ENCODE results near the gene NUP62. TPM values are rescaled to one million over a fixed set of nuclear protein-coding genes. Genes with fewer than 3 reads are reported as not detected.

NUP62 gene
- total and polyA plus RNA-seq, 2 experiments from 2014 or later: 43.3 to 71.3 TPM

DNA sequence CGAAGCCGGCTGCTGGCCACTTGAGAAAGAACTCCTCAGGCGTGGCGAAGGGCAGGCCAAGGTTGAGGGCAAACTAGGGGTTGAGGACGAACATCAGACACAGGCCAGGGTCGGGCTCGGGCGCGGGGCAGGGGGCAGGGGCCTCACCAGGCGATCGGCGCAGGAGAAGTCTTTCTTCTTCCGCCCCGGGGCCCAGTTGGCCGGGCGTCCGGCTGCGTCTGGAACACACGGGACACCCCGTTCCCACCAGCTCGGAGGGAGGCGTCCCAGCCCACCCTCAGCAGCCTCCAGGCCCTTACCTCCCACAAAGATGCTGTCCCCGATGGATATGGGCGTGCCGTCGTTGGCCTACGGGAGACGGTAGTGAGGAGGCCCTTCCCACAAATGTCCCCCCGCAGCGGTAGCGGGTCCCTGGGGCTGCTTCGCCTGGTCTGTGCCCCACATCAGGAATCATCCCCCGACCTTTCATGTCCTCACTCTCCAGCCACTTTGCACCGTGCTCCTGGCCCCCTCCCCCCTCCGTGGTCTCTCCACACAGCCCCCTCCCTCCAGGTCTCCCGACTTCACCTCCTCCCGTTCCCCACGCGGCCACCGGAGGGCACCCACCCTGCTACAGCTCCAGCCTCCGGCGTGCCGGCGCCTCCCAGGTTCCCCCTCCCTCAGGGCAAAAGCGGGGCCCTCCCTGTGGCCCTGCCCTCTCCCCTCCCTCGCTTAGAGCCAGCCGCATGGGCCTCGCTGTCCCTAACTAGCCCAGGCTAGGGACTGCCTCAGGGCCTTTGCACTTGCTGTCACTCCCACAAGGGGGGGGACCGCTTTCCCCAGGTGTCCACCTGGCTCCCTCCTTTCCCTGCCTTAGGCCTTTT lies 66.7 kb downstream of the NUP62 start:
- no peaks in the 10 kb centered on the region for H3K27me3 ChIP-seq
- peaks cover 30% of the 10 kb centered on the region for H3K36me3 ChIP-seq
- peak overlapping the region; percentile 82 for H3K27ac ChIP-seq
- no peaks in the 10 kb centered on the region for H3K9me3 ChIP-seq (ENCODE audit: low read depth)
- peaks cover 23% of the 10 kb centered on the region for H3K4me1 ChIP-seq (ENCODE audit: low read depth)
- H3K4me3 ChIP-seq: no peak overlapping the region
- TF ChIP-seq, protein P1, sequence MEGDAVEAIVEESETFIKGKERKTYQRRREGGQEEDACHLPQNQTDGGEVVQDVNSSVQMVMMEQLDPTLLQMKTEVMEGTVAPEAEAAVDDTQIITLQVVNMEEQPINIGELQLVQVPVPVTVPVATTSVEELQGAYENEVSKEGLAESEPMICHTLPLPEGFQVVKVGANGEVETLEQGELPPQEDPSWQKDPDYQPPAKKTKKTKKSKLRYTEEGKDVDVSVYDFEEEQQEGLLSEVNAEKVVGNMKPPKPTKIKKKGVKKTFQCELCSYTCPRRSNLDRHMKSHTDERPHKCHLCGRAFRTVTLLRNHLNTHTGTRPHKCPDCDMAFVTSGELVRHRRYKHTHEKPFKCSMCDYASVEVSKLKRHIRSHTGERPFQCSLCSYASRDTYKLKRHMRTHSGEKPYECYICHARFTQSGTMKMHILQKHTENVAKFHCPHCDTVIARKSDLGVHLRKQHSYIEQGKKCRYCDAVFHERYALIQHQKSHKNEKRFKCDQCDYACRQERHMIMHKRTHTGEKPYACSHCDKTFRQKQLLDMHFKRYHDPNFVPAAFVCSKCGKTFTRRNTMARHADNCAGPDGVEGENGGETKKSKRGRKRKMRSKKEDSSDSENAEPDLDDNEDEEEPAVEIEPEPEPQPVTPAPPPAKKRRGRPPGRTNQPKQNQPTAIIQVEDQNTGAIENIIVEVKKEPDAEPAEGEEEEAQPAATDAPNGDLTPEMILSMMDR (IDR thresholded peaks at IDR 0.05; ENCODE audit: low read depth, low read length): peak; percentile 35
- DNase-seq (ENCODE audit: low read depth in 1 of 2, low spot score in 1 of 2): peak in 1 of 2 donors; percentile 60

DNA sequence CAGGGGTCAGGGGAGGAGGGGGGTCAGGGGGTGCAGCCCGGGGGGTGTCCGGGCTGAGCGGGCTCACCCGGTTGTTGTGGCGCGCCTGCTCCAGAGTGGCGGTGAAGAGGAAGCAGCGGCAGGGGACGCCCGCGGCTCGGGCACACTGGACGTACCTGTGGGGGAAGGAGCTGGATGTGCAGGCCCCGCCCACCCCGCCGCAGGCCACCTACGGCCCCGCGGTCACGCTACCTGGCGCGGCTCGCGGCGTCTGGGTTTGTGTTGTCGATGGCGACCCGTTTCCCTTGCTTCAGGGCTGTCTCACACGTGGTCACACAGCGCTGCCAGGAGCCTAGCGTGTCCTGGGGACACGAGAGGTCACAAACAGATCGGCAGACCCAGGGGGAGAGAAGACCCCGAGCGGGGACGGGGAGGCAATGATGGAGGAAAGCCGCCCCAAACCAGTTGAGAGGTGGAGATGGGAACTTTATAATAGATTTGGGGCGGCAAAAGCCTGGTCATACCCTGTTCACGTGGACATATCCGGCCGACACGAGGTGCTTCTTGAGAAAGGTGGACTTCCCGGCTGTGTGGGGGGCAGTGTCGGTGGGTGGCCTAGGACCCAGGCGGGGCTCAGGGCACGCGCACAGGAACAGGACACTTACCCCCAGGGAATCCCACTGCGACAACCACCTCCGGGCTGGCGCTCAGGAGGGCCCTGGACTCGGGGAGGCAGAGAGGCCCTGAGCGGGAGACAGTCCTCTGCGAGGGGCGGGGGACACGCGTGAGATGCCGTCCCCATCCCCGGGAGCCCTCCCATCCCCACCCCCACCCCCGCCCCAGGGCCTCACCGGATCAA lies 67.5 kb downstream of the NUP62 start:
- no peak overlapping the region for H3K4me3 ChIP-seq
- DNase-seq (ENCODE audit: low read depth in 1 of 2, low spot score in 1 of 2): no peak
- H3K27ac ChIP-seq: peak overlapping the region; percentile 82
- no peaks in the 10 kb centered on the region for H3K9me3 ChIP-seq (ENCODE audit: low read depth)
- TF ChIP-seq, protein P1 (IDR thresholded peaks at IDR 0.05; ENCODE audit: low read depth, low read length): no peak
- H3K27me3 ChIP-seq: no peaks in the 10 kb centered on the region
- H3K36me3 ChIP-seq: peaks cover 39% of the 10 kb centered on the region
- H3K4me1 ChIP-seq (ENCODE audit: low read depth): peaks cover 23% of the 10 kb centered on the region

DNA sequence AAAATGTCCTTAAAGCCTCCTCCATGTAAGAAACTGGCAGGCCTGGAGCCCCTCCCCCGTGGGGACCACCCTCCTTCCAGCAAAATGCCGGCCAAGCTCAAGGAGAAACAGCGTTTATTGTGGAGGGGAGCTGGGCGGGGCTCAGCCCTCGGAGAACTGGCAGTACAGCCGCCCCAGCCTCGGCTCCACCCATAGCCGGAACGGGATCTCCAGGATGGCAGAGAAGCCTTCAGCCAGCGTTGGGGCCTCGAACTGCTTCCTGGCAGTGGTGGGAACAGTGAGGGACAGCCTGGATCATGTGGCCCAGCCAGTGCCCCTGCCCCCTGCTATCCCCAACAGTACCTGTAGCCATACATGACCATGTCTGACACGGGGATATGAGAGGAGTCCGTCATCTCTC lies 68.2 kb downstream of the NUP62 start:
- no peak overlapping the region for H3K4me3 ChIP-seq
- no peaks in the 10 kb centered on the region for H3K27me3 ChIP-seq
- H3K36me3 ChIP-seq: peaks cover 45% of the 10 kb centered on the region
- H3K4me1 ChIP-seq (ENCODE audit: low read depth): peaks cover 17% of the 10 kb centered on the region
- TF ChIP-seq, protein P1 (IDR thresholded peaks at IDR 0.05; ENCODE audit: low read depth, low read length): no peak
- peak in 1 of 2 donors; percentile 27 for DNase-seq (ENCODE audit: low read depth in 1 of 2, low spot score in 1 of 2)
- no peaks in the 10 kb centered on the region for H3K9me3 ChIP-seq (ENCODE audit: low read depth)
- H3K27ac ChIP-seq: peak overlapping the region; percentile 82

DNA sequence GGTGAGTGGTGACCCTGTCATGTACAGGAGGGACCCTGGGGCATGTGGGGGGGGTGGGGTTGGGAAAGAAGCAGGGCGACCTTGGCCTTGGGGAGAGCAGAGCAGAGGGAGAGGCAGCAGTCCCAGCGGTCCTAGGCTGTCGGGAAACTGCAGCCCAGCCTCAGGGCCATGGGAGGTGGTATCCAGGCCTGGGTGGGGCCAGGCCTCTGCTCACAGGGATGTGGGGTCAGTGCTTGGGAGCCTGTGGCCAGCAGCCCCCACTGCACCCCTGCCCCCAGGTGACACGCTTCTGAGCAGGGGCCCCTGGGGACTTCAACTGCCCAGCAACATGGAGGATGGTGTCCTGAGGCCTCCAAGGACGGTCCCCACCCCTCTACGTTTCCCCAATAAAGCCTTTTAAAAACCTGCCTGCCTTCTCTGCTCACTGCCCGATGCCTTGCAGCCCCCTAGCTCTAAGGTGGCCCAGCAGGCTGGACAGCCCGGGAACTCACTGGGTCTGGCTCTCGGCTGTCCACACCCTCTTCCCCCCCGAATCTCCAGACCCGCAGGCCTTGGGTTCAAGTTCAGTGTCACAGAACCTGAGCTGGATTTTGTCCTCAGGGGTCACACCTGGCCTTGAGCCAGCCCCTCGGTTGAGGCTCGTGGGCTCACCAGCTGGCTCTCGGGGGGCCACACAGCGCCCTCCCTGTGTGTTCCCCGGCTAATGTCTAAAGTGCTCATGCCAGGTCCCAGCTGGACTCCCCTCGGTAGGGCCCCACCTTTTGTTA lies 68.8 kb downstream of the NUP62 start:
- H3K27ac ChIP-seq: peak overlapping the region; percentile 82
- H3K36me3 ChIP-seq: peaks cover 46% of the 10 kb centered on the region
- H3K9me3 ChIP-seq (ENCODE audit: low read depth): no peaks in the 10 kb centered on the region
- no peak for DNase-seq (ENCODE audit: low read depth in 1 of 2, low spot score in 1 of 2)
- H3K4me1 ChIP-seq (ENCODE audit: low read depth): peaks cover 12% of the 10 kb centered on the region
- no peaks in the 10 kb centered on the region for H3K27me3 ChIP-seq
- TF ChIP-seq, protein P1 (IDR thresholded peaks at IDR 0.05; ENCODE audit: low read depth, low read length): no peak
- H3K4me3 ChIP-seq: no peak overlapping the region

DNA sequence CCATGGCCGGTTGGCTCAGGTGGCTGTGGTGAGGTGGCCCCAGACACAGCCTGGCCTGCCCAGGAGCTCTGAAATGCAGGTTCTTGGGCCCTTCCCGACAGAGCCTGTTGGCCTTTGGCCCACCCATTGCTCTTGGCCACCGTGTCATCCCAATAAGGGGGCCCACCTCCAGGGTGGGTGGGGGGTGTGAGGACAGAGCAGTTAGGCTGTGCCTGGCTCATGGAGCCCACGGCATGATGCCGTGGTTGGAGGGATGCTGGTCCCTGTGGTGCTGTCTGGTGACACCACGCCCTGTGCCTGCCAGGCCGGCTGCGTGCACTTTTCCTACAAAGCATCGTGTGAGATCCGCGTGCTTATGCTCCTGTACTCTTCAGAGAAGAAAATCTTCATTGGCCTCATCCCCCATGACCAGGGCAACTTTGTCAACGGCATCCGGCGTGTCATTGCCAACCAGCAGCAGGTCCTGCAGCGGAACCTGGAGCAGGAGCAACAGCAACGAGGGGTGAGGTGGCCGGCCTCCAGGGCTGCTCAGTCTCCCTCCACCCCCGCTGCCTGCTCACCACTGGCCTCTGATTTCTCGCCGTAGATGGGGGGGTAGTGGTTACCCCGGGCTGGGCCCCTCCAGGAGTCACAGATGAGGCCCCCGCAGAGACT lies 69.5 kb downstream of the NUP62 start:
- Histone ChIP-seq H3K27me3 (no peaks in the 10 kb centered on the region), H3K4me1 (ENCODE audit: low read depth) (peaks cover 12% of the 10 kb centered on the region), H3K36me3 (peaks cover 53% of the 10 kb centered on the region), H3K9me3 (ENCODE audit: low read depth) (no peaks in the 10 kb centered on the region), H3K4me3 (no peak overlapping the region), H3K27ac (peak overlapping the region; percentile 82)
- no peak for DNase-seq (ENCODE audit: low read depth in 1 of 2, low spot score in 1 of 2)
- TF ChIP-seq, protein P1 (IDR thresholded peaks at IDR 0.05; ENCODE audit: low read depth, low read length): no peak

Data from cardiac muscle cell (in vitro differentiated cells and primary cell).